ENCODE results near the gene FGF14.

DNA sequence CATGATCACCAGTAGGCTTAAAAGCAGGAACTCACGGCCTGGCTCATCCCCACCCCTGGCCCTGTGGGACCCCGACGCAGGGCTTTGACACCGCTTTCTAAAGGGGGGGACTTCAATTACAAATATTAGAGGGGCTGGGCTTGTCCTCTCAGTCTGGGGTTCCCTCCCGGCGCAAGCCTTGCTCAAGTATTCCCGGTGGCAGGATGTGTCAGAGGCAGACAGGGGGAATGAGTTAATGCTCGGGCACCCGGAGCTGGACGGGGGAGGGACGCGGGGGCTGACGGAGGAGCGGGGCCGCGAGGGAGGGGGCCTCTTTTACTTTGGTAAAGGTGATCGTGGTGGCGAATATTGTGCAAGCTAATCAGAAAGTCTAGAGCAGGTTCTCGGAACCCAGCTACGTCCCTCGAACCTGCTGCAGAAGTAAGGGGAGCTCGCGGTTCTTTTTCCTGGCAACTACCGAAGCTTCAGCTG, 1.1 kb downstream of the FGF14 start:
- no peak for TF ChIP-seq POLR2A (IDR thresholded peaks at IDR 0.05)
- TF ChIP-seq, protein P1, sequence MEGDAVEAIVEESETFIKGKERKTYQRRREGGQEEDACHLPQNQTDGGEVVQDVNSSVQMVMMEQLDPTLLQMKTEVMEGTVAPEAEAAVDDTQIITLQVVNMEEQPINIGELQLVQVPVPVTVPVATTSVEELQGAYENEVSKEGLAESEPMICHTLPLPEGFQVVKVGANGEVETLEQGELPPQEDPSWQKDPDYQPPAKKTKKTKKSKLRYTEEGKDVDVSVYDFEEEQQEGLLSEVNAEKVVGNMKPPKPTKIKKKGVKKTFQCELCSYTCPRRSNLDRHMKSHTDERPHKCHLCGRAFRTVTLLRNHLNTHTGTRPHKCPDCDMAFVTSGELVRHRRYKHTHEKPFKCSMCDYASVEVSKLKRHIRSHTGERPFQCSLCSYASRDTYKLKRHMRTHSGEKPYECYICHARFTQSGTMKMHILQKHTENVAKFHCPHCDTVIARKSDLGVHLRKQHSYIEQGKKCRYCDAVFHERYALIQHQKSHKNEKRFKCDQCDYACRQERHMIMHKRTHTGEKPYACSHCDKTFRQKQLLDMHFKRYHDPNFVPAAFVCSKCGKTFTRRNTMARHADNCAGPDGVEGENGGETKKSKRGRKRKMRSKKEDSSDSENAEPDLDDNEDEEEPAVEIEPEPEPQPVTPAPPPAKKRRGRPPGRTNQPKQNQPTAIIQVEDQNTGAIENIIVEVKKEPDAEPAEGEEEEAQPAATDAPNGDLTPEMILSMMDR (IDR thresholded peaks at IDR 0.05) = no peak
- no peak for TF ChIP-seq EP300 (IDR thresholded peaks at IDR 0.05)
